SU-DHL-6 (cell line): ENCODE measurements around the gene MAP4.

Experiments used
- EZH2phosphoT487 ChIP-seq: fragments of 200-600 bp; sonication (generic), shearing (Covaris generic); conservative IDR thresholded peaks from 2 replicates; pipeline ENCODE4 v1.6.1; 2018; ENCODE audit warnings: mild to moderate bottlenecking, antibody characterized with exemption, low read length, moderate library complexity, mixed read lengths
- TF ChIP-seq, protein P1 (sequence below): fragments of 200-600 bp; sonication (generic); IDR thresholded peaks from one replicate; pipeline ENCODE4 v1.5.1; 2017; ENCODE audit warnings: antibody characterized with exemption, mild to moderate bottlenecking, low read length, moderate library complexity; ENCODE audit not compliant: insufficient read depth, poor library complexity, severe bottlenecking

DNA sequence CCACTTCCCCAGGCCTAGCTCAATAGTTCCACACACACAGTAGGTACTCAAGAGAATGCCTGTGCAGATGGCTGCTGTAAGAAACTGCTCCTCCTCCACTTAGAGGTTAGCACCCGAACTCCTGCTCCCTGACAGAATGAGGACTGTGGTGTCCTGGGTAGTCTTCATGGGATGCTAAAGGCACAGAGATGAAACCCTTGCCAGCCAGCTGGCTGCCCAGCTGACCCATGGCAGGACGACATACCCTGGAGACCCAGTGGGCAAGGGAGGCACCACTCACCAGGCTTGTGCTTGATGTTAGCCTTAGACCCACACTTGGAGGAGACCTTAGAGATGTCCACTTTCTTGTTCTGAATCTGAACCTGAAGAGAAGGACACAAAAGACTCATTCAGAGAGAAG, 159.1 kb downstream of the MAP4 start:
- TF ChIP-seq, protein P1, sequence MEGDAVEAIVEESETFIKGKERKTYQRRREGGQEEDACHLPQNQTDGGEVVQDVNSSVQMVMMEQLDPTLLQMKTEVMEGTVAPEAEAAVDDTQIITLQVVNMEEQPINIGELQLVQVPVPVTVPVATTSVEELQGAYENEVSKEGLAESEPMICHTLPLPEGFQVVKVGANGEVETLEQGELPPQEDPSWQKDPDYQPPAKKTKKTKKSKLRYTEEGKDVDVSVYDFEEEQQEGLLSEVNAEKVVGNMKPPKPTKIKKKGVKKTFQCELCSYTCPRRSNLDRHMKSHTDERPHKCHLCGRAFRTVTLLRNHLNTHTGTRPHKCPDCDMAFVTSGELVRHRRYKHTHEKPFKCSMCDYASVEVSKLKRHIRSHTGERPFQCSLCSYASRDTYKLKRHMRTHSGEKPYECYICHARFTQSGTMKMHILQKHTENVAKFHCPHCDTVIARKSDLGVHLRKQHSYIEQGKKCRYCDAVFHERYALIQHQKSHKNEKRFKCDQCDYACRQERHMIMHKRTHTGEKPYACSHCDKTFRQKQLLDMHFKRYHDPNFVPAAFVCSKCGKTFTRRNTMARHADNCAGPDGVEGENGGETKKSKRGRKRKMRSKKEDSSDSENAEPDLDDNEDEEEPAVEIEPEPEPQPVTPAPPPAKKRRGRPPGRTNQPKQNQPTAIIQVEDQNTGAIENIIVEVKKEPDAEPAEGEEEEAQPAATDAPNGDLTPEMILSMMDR, result no peak
- no peak for TF ChIP-seq EZH2phosphoT487
